ENCODE data around the gene CPTP. TPM values are rescaled to one million over a fixed set of nuclear protein-coding genes. Genes with fewer than 3 reads are reported as not detected.
A peak's percentile ranks its signal among the peaks of the same experiment; 100 is the strongest.

The CPTP gene
- total RNA-seq, 1 experiment from 2014 or later: 14.0 TPM

DNA sequence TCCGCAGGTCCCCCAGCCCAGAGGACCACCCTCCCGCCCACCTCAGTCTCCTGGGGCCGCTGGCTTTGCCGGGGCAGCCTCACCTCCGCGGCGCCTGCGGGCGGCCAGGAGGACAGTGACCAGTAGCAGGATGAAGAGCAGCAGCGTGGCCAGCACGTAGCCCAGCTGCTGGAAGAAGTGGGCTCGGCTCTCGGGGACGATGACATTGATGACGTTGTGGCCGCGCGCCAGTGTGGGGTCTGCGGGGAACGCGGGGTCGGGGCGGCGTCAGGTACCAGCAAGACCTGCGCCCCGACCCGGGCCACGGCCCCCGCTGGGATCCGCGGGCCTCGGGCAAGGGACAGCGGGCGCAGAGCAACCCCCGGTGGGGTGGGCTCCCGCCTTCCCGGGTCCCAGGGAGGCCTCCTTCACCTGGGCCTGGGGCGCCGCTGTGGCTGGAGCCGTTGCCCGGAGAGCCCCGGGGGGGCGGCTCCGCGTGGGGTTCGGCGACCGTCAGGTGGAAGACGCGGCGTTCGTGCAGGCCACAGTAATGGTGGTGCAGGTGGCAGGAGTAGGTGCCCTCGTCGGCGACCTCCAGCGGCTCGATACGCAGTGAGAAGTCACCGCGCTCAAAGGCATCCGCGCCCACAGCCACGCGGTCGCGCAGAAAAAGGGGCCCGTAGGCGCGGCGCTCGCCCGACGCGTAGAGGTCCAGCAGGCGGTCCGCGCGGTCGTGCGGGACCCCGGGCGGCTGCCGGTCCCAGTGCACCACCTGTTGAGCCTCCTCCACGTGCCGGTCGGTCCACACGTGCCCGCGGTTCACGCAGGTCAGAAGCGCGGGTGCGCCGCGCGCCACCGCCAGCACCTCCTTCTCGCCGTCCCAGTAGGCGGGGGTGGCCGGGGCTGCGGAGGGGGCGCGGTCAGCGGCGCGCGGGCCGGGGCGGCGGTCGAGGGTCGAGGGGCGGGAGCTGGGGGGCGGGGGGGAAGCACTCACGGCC is 30.0 kb downstream of the CPTP start:
- H4K5ac ChIP-seq (ENCODE audit: insufficient read length, low read depth, low read length): no peak overlapping the region
- H3K27me3 ChIP-seq (ENCODE audit: insufficient read depth, low read length): peaks cover 4% of the 10 kb centered on the region; the same call in 1 of the 2 replicates
- peak overlapping the region; percentile 62 for H3K4me2 ChIP-seq (ENCODE audit: insufficient read depth, insufficient read length, low read length)
- H3K18ac ChIP-seq (ENCODE audit: insufficient read length, low read depth, low read length): no peak overlapping the region
- no peak overlapping the region for H2AK5ac ChIP-seq (ENCODE audit: insufficient read length, low read length)
- H2BK15ac ChIP-seq (ENCODE audit: low read depth, low read length): no peak overlapping the region
- Mint-ChIP-seq H3K27ac (peak overlapping the region in 1 of 3 experiments; percentile 40; a peak in 1 of 7 replicates), H3K36me3 (ENCODE audit: insufficient read depth in 1 of 3, low read depth in 3 of 3) (peaks cover 0 to 8% (median 2%) of the 10 kb centered on the region in 3 experiments; a peak in 1 of 7 replicates), H3K4me1 (peaks cover 27 to 48% of the 10 kb centered on the region in 2 experiments), H3K9me3 (no peaks in the 10 kb centered on the region), H3K27me3 (ENCODE audit: low read depth) (peaks cover 37% of the 10 kb centered on the region), H3K4me3 (peak overlapping the region; percentile 58 to 85)
- H2BK20ac ChIP-seq (ENCODE audit: low read depth, low read length, poor library complexity, severe bottlenecking): no peak overlapping the region
- no peaks in the 10 kb centered on the region for H3K79me2 ChIP-seq (ENCODE audit: insufficient read depth, low read length)
- TF ChIP-seq, protein P1, sequence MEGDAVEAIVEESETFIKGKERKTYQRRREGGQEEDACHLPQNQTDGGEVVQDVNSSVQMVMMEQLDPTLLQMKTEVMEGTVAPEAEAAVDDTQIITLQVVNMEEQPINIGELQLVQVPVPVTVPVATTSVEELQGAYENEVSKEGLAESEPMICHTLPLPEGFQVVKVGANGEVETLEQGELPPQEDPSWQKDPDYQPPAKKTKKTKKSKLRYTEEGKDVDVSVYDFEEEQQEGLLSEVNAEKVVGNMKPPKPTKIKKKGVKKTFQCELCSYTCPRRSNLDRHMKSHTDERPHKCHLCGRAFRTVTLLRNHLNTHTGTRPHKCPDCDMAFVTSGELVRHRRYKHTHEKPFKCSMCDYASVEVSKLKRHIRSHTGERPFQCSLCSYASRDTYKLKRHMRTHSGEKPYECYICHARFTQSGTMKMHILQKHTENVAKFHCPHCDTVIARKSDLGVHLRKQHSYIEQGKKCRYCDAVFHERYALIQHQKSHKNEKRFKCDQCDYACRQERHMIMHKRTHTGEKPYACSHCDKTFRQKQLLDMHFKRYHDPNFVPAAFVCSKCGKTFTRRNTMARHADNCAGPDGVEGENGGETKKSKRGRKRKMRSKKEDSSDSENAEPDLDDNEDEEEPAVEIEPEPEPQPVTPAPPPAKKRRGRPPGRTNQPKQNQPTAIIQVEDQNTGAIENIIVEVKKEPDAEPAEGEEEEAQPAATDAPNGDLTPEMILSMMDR (conservative IDR thresholded peaks at IDR 0.05): no peak
- H3K9ac ChIP-seq (ENCODE audit: extremely low read depth, insufficient read length, low read length): no peak overlapping the region
- no peak overlapping the region for H3K4ac ChIP-seq (ENCODE audit: low read depth, low read length)
- no peak overlapping the region for H3K56ac ChIP-seq (ENCODE audit: insufficient read length, low read depth, low read length)
- H3K9me3 ChIP-seq (ENCODE audit: control insufficient read depth, low read depth, low read length): no peaks in the 10 kb centered on the region
- H4K8ac ChIP-seq (replicated peaks; ENCODE audit: insufficient read length, low read depth, low read length): no peak overlapping the region
- peaks cover 7% of the 10 kb centered on the region for H3K23me2 ChIP-seq (ENCODE audit: insufficient read length, low read depth, low read length, poor library complexity, severe bottlenecking)
- no peak overlapping the region for H2BK12ac ChIP-seq (ENCODE audit: insufficient read length, low read depth, low read length)
- H2BK5ac ChIP-seq (ENCODE audit: insufficient read length, low read length): no peak overlapping the region
- H3K27ac ChIP-seq (ENCODE audit: insufficient read length, low read depth, low read length): no peak overlapping the region
- H3K79me1 ChIP-seq (ENCODE audit: insufficient read depth, low read depth, low read length, poor library complexity, severe bottlenecking): no peaks in the 10 kb centered on the region
- no CpG with 5 or more reads among the region's 116 CpGs for WGBS (ENCODE audit: extremely low coverage, insufficient read length, low lambda C conversion rate)
- no peak overlapping the region for H4K91ac ChIP-seq (ENCODE audit: insufficient read length, low read depth, low read length)
- H3T11ph ChIP-seq (ENCODE audit: low read length): no peak overlapping the region
- H2AFZ ChIP-seq (ENCODE audit: low read length): no peak overlapping the region
- no peaks in the 10 kb centered on the region; the same call in 1 of the 2 replicates for H3K4me1 ChIP-seq (ENCODE audit: insufficient read depth, low read length)
- no peaks in the 10 kb centered on the region for H4K20me1 ChIP-seq (ENCODE audit: control insufficient read depth, insufficient read depth, insufficient read length)
- H3K23ac ChIP-seq (ENCODE audit: insufficient read length, low read depth, low read length): no peak overlapping the region
- DNase-seq: no peak
- no peak overlapping the region for H2BK120ac ChIP-seq (ENCODE audit: low read depth, low read length, poor library complexity, severe bottlenecking)
- no peak overlapping the region for H3K14ac ChIP-seq (ENCODE audit: insufficient read depth, low read length)
